Natural killer cell (primary cell): Measurements from ENCODE around the gene KRTDAP. TPM values are rescaled to one million over a fixed set of nuclear protein-coding genes. Genes with fewer than 3 reads are reported as not detected.
A peak's percentile ranks its signal among the peaks of the same experiment; 100 is the strongest.

Source experiments
- ATAC-seq, 3 donors: fragments of 150-1000 bp in 2 of 3; fragments of 200-7000 bp in 1 of 3; cut with Tn5 transposase; 1 replicate in 1 of 3; 2 replicates in 2 of 3; pipeline ENCODE4 v1.10.0; 2021; ENCODE audit warnings: mild to moderate bottlenecking in 2 of 3, moderate library complexity in 2 of 3
- DNase-seq, 2 donors: peaks; one replicate each; pipeline versions ENCODE4 v3.0.0 to v3.0.0-alpha.2; 2013 to 2021; ENCODE audit warnings: mixed read lengths in 1 of 2
- H3K27ac ChIP-seq: one replicate; pipeline ENCODE4 v1.5.1; 2013; ENCODE audit warnings: mild to moderate bottlenecking, low read length
- H3K27me3 ChIP-seq: one replicate; pipeline ENCODE4 v1.6.1; 2013; ENCODE audit warnings: low read length; ENCODE audit not compliant: control insufficient read depth, insufficient read depth
- H3K36me3 ChIP-seq: one replicate; pipeline ENCODE4 v1.6.1; 2013; ENCODE audit warnings: low read length; ENCODE audit not compliant: control insufficient read depth, insufficient read depth
- H3K4me1 ChIP-seq: one replicate; pipeline ENCODE4 v1.6.1; 2013; ENCODE audit warnings: low read length; ENCODE audit not compliant: control insufficient read depth, insufficient read depth
- H3K4me3 ChIP-seq: one replicate; pipeline ENCODE4 v1.5.1; 2013; ENCODE audit warnings: low read length
- H3K9me3 ChIP-seq: one replicate; pipeline ENCODE4 v1.6.1; 2013; ENCODE audit warnings: low read length; ENCODE audit not compliant: control insufficient read depth, insufficient read depth
- H3K27ac Mint-ChIP-seq, 2 donors: one replicate each; pipeline ENCODE4 v1.8.0; 2022; ENCODE audit warnings: mild to moderate bottlenecking in 2 of 2, mixed read lengths in 2 of 2, moderate library complexity in 1 of 2
- H3K27me3 Mint-ChIP-seq, 2 donors: one replicate each; pipeline ENCODE4 v1.8.0; 2022; ENCODE audit warnings: low read depth in 2 of 2, mixed read lengths in 2 of 2
- H3K36me3 Mint-ChIP-seq: one replicate; pipeline ENCODE4 v1.8.0; 2022; ENCODE audit warnings: mixed read lengths
- H3K4me1 Mint-ChIP-seq, 2 donors: one replicate each; pipeline ENCODE4 v1.8.0; 2022; ENCODE audit warnings: mixed read lengths in 2 of 2
- H3K4me3 Mint-ChIP-seq: one replicate; pipeline ENCODE4 v1.8.0; 2022; ENCODE audit warnings: mild to moderate bottlenecking, moderate library complexity, mixed read lengths
- H3K9me3 Mint-ChIP-seq, 2 donors: one replicate each; pipeline ENCODE4 v1.8.0; 2022; ENCODE audit warnings: mixed read lengths in 2 of 2
- WGBS: methylation state at CpG from one replicate; pipeline ENCODE4 v1.1.7; 2013; ENCODE audit warnings: missing lambda C conversion rate; ENCODE audit not compliant: insufficient coverage; 5-methylcytosine and 5-hydroxymethylcytosine counted together
- intact Hi-C: fragments of 100-400 bp; cut with micrococcal nuclease; formaldehyde crosslinking; loops from one replicate; pipeline ENCODE4 v1.14.2; 2022
- total RNA-seq, 4 donors: library from RNA; stranded (reverse); fragments of 120-200 nt in 1 of 4; gene quantifications; one replicate each; pipeline versions ENCODE4 v1.2.3 to v1.2.4, GENCODE V29; 2013 to 2022
- TF ChIP-seq, protein P1 (sequence below): fragments of 200-600 bp; IDR thresholded peaks from one replicate; pipeline ENCODE4 v1.8.0; 2022; ENCODE audit warnings: antibody characterized with exemption

KRTDAP gene
- total RNA-seq, 3 donors from 2014 or later (not counting 1 experiment from before 2014, with no cell fraction given), result not detected

- Histone ChIP-seq H3K27ac (no peak overlapping the region), H3K27me3 (no peaks in the 10 kb centered on the region), H3K4me3 (no peak overlapping the region), H3K9me3 (no peaks in the 10 kb centered on the region), H3K36me3 (no peaks in the 10 kb centered on the region), H3K4me1 (peaks cover 25% of the 10 kb centered on the region)
- 84% methylated on average over 6 of the region's 6 CpGs for WGBS
- Mint-ChIP-seq H3K27me3 (peaks cover 16 to 35% of the 10 kb centered on the region in 2 donors), H3K36me3 (no peaks in the 10 kb centered on the region), H3K9me3 (no peaks in the 10 kb centered on the region), H3K4me3 (no peak overlapping the region), H3K27ac (peak overlapping the region in 1 of 2 donors; percentile 52), H3K4me1 (peaks cover 6 to 22% of the 10 kb centered on the region in 2 donors)
- ATAC-seq (no peak), DNase-seq (no peak)
- TF ChIP-seq, protein P1, sequence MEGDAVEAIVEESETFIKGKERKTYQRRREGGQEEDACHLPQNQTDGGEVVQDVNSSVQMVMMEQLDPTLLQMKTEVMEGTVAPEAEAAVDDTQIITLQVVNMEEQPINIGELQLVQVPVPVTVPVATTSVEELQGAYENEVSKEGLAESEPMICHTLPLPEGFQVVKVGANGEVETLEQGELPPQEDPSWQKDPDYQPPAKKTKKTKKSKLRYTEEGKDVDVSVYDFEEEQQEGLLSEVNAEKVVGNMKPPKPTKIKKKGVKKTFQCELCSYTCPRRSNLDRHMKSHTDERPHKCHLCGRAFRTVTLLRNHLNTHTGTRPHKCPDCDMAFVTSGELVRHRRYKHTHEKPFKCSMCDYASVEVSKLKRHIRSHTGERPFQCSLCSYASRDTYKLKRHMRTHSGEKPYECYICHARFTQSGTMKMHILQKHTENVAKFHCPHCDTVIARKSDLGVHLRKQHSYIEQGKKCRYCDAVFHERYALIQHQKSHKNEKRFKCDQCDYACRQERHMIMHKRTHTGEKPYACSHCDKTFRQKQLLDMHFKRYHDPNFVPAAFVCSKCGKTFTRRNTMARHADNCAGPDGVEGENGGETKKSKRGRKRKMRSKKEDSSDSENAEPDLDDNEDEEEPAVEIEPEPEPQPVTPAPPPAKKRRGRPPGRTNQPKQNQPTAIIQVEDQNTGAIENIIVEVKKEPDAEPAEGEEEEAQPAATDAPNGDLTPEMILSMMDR, result no peak
- intact Hi-C loops, result no loop called here
These were observed 41.0 kb upstream of the KRTDAP start for GRCh38 chr19:35531291-35531690.

DNA sequence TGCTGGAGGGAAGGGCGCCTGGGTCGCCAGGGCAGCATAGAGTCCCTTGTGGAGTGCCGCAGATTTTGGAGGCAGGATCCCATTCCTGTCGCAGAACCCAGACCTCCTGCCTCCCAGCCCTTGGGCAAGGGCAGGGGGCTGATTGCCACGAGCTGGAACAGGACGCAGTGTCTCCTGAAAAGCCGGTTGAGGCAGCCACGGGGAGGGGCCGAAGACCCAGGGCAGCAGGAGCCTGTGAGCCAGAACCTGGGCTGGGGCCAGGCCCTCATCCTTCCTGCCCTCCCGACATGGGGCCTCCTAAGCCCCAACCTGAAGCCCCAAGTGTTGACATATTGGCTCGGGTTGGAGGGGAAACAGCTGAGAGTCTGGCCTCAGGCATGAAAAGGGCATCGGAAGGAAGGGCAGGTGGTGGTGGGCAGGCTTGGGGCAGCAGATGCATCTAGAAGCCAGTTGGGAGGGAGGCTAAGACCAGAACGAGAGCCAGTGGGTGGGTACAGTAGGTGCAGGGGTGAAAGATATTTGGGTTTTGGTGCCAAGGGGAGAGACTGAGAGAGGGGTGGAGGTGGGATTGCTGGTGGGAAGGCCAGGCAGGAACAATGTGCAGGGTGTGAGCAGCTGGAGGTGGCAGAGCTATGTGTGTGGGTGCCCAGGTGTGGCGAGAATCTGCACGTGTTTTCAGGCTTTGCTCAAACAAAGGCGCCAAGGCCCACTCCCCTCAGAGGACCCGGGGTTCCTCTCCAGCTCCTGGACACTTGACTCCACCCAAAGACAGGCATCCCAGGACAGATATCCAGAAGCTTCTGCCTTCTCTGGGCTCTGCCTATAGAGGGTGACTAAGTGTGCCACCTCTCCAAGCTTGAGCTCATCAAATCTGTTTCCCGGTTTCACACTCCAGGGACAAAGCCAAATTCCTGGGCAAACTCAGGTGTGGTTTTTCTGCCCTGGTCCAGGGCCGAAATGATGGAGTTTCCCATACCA is 39.3 kb upstream of the KRTDAP start:
- H3K27me3 Mint-ChIP-seq, result peaks cover 16 to 33% of the 10 kb centered on the region in 2 donors
- H3K36me3 ChIP-seq, result no peaks in the 10 kb centered on the region
- peak overlapping the region in 1 of 2 donors; percentile 56 for H3K27ac Mint-ChIP-seq
- no peak overlapping the region for H3K4me3 ChIP-seq
- no peaks in the 10 kb centered on the region for H3K9me3 ChIP-seq
- intact Hi-C loops, result no loop called here
- H3K4me1 Mint-ChIP-seq, result peaks cover 6 to 16% of the 10 kb centered on the region in 2 donors
- no peak for DNase-seq
- no peaks in the 10 kb centered on the region for H3K9me3 Mint-ChIP-seq
- H3K36me3 Mint-ChIP-seq, result no peaks in the 10 kb centered on the region
- H3K4me1 ChIP-seq, result peaks cover 19% of the 10 kb centered on the region
- 41% methylated on average over 19 of the region's 19 CpGs for WGBS
- no peak overlapping the region for H3K27ac ChIP-seq
- TF ChIP-seq, protein P1, result no peak
- no peaks in the 10 kb centered on the region for H3K27me3 ChIP-seq
- H3K4me3 Mint-ChIP-seq, result no peak overlapping the region
- ATAC-seq, result no peak

- no peak for ATAC-seq
- Histone ChIP-seq H3K27ac (no peak within 1 kb of the TSS), H3K9me3 (no peaks in the 10 kb centered on the region), H3K27me3 (no peaks in the 10 kb centered on the region), H3K36me3 (no peaks in the 10 kb centered on the region), H3K4me3 (no peak within 1 kb of the TSS), H3K4me1 (peaks cover 8% of the 10 kb centered on the region)
- intact Hi-C loops, result no loop called here
- Mint-ChIP-seq H3K4me1 (peaks cover 0 to 6% of the 10 kb centered on the region in 2 donors), H3K9me3 (no peaks in the 10 kb centered on the region), H3K27me3 (peaks cover 16 to 35% of the 10 kb centered on the region in 2 donors), H3K27ac (peak within 1 kb of the TSS in 1 of 2 donors; percentile 56), H3K36me3 (no peaks in the 10 kb centered on the region), H3K4me3 (no peak within 1 kb of the TSS)
- TF ChIP-seq, protein P1, result no peak
- DNase-seq, result no peak
- whole genome bisulfite sequencing, result 86% methylated on average over 9 of the region's 11 CpGs
These were observed 38.2 kb upstream of the KRTDAP start, which contains the start of gene SBSN for GRCh38 chr19:35528218-35529038. TSS of gene SBSN (minus strand) at chr19:35528311. CDS start at chr19:35528281, 30 bp downstream.
